HG02943 (cell line): ENCODE measurements around the gene CD180.

Experiments
- ATAC-seq: cut with Tn5 transposase; IDR thresholded peaks from one replicate; pipeline ENCODE4 v1.9.1; 2021; ENCODE audit warnings: mild to moderate bottlenecking, low read depth, moderate library complexity; ENCODE audit not compliant: unreplicated experiment

The CD180 gene

DNA sequence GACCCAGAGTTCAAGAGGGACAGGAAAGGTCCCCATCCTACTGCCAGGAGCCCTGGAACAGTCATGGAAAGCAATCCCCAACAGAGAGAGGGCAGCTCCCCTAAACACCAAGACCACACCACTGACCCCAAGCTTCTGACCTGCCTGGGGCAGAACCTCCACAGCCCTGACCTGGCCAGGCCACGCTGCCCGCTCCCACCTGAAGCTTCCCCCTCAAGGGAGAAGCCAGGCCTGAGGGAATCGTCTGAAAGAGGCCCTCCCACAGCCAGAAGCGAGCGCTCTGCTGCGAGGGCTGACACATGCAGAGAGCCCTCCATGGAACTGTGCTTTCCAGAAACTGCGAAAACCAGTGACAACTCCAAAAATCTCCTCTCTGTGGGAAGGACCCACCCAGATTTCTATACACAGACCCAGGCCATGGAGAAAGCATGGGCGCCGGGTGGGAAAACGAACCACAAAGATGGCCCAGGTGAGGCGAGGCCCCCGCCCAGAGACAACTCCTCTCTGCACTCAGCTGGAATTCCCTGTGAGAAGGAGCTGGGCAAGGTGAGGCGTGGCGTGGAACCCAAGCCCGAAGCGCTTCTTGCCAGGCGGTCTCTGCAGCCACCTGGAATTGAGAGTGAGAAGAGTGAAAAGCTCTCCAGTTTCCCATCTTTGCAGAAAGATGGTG is 31.6 kb downstream of the CD180 start:
- ATAC-seq = no peak

GRCh38 chr5:67163863-67164595 is 32.6 kb downstream of the CD180 start:
- no peak for ATAC-seq

GRCh38 chr5:67163231-67163756 is 33.3 kb downstream of the CD180 start:
- ATAC-seq = no peak

DNA sequence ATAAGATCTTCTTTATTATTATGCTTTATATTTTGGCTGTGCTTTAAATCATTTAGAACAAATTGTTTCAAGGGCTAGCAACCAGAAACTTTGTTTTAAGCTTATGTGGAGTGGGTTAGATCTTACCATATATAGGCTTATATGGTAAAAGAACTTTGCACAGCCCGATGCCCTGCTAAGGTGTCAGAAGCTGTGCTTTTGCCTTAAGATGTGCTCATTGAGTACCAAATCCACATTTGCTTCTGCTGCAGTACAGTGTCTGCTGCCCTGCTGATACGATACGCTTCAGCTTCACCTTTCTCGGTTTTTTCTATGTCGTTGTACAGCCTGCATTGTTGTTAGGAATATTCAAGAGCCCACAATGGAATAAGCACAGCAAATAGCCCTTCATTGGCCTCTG is 34.8 kb downstream of the CD180 start:
- ATAC-seq = no peak

GRCh38 chr5:67160985-67161384 is 35.6 kb downstream of the CD180 start:
- ATAC-seq = no peak

GRCh38 chr5:67160272-67160671 is 36.3 kb downstream of the CD180 start:
- ATAC-seq = no peak

DNA sequence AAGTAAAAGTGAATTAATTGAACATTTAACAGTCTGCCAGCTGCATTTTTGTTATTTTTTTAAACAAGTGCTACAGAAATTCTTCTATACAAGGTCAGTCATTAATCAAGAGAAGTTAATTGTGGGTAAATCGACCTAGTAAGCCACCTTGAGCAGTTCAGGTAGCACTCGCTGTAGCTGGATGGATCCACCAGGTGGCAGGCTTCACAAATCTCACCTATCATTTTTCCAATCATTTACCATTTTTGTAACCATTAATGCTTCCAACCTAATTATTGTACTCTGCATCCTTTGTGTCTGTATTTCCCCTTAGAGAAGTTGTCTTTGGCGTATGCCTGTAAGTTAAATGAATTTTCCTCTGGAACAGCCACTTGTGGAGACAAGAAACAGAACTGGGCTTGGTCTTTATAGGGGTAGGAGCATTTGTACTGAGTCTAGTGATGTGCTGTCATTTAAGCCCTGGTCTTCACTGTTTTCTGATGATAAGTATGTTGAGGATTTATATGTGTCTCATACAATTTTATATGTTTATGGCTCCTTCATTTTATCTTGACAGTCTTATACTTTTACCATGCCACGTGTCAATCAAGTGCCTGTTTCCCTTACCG is 39.5 kb downstream of the CD180 start:
- ATAC-seq = peak; percentile 61

DNA sequence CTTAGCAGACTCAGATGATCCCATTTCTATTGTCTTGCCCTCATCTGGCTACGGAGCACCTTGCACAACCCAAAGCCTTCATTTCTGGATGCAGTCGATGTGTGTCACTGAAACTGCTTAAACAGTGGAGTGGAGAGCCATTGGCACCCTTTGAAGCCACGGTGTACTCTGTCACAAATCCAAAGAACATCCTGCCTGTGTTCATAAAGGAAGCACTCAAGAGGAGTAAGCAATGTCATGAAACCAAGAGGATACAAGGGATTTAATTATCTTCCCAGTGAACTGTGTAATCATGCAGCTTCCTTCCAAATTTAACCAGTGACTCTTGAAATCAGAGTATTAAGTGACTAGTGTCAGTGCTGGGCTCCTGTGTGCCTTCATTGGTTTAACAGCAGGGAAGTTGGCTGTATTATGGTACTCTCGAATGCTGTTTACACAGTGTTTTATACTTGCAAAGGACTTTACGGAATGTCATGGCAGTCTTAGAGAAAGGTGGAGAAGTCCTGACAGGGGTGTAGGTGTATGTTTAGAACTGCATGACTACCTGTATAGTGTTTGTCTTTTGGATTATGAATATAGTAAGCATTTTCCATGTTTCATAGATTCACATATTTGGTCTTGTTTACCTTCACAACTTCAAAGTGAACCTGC is 41.9 kb downstream of the CD180 start:
- no peak for ATAC-seq

DNA sequence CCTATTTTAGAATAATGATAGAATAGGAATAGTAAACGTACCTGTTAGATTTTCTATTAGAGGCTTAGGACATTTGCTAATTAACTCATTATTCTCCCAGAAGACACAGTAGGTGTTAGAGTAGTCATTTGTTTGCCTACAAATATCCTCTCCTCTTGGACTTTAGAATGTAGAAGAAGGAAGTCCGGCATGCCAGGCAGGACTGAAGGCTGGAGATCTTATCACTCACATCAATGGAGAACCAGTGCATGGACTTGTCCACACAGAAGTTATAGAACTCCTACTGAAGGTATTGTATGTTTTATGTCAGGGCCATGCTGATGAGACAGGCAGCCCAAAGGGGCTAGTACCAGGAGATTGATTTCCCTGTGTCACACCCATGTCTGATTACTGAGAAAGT is 43.3 kb downstream of the CD180 start:
- no peak for ATAC-seq

DNA sequence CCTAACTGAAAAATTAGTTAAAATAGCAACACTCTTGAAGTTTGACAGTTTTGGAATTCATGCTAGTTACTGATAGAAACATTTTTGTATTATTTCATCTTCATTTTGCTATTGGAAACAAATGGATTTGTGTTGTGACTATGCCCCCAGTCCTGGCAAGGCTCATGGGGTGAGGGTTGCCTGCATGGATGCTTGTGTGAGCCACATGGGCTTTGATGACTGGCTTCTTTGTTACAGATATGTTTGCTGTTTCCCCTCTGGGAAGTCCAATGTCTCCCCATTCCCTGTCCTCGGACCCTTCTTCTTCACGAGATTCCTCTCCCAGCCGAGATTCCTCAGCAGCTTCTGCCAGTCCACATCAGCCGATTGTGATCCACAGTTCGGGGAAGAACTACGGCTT is 44.2 kb downstream of the CD180 start:
- ATAC-seq = no peak

- no peak for ATAC-seq
Measured at GRCh38 chr5:67149951-67150523, 46.6 kb downstream of the CD180 start.

- no peak for ATAC-seq
Measured at GRCh38 chr5:67149057-67149950, 47.3 kb downstream of the CD180 start.

DNA sequence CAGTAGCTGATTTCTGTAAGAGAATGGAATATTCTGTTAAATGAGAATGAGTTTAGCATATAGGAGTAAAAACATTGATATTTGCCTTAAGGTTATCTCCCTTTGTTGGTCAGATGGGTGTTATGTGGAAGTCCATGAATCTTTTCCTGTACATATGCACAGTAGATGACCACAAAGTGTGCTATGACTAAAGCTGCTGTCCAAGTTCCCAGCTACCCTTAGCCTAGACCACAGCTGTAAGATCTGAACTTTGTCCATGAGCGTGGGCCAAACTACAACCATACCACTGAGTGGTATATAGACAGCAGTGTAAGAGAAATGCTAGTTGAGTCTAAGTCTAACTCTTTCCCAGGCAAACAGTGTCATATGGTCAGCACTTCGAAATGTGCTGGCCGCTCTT is 48.8 kb downstream of the CD180 start:
- ATAC-seq = no peak

- ATAC-seq = no peak
Measured at GRCh38 chr5:67146981-67147380, 49.6 kb downstream of the CD180 start.

- no peak for ATAC-seq
Measured at GRCh38 chr5:67146574-67146973, 50.0 kb downstream of the CD180 start.

- no peak for ATAC-seq
Measured at GRCh38 chr5:67144183-67144639, 52.4 kb downstream of the CD180 start.

DNA sequence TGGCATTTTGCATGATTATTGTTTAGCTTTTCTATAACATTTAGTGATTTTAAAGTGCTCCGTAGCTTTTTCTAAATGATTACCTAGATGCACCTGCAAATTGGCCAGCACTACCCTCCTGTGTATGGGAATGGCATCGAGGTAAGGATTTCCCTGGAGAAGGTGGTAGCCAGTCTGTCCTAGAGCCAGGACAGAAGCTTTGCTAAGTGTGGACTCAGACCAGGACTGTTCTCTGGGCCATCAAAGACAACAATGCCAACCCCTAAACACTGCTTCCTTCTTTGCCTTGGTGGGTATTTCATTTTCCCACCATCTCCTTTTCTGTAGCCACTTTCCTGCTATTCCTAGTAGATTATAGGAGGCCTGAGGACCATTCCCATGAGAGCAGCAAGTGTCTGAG is 53.0 kb downstream of the CD180 start:
- ATAC-seq = no peak

DNA sequence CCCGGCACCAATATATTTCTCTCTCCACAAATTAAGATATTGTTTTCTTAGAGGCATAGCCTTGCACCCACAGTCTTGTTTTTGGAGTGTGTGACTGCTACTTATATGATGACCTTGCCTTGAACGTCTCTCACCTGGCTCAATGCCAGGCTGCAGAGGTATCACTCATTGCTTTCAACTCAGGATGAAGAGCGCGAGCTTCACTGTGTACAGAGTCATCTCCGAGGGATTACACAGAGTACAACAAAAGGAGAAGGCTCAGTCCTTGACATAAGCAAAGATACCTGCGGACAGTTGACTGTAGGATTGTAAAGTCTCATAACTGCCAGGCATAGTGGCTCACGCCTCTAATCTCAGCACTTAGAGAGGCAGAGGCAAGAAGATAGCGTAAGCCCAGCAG is 53.8 kb downstream of the CD180 start:
- no peak for ATAC-seq

GRCh38 chr5:67141644-67142043 is 55.0 kb downstream of the CD180 start:
- no peak for ATAC-seq

GRCh38 chr5:67140413-67140812 is 56.2 kb downstream of the CD180 start:
- ATAC-seq = no peak
